ENCODE results near the gene IL22RA2. TPM values are rescaled to one million over a fixed set of nuclear protein-coding genes. Genes with fewer than 3 reads are reported as not detected.

IL22RA2 gene
- total RNA-seq, 1 experiment from 2014 or later: not detected

DNA sequence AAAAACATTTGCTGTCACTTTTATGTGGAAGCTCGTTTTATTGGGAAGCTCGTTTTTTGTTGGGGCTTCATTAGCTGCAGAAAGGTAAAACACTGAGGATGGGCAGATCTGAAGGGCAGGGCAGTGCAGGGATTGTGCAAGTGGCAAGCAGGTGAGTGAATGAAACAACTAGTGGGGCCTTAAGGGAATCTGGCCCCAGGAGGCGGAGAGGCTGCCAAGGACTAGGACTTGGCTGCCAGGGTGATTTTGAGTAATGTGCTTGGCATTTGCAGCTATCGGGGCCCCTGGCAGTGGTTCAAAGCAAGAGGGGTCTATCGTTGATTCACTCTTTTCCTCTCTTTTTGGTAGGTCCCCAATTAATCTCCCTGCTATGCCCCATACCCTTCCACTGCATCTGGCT, 11.5 kb downstream of the IL22RA2 start:
- no peak for ATAC-seq
- Histone ChIP-seq H3K9me3 (ENCODE audit: low read length) (no peaks in the 10 kb centered on the region), H3K27ac (ENCODE audit: low read length) (no peak overlapping the region), H3K36me3 (ENCODE audit: low read depth, low read length) (no peaks in the 10 kb centered on the region), H3F3A (ENCODE audit: low read length, unreplicated experiment) (no peaks in the 10 kb centered on the region), H4K20me1 (ENCODE audit: low read length) (no peaks in the 10 kb centered on the region), H3K4me3 (ENCODE audit: low read length) (no peak overlapping the region), H3K9ac (ENCODE audit: low read length) (no peak overlapping the region), H3K79me2 (ENCODE audit: low read length) (no peaks in the 10 kb centered on the region), H3K27me3 (ENCODE audit: low read length) (no peaks in the 10 kb centered on the region), H3K4me1 (ENCODE audit: insufficient read depth, low read length) (no peaks in the 10 kb centered on the region), H3K9me2 (replicated peaks; ENCODE audit: low read length) (no peaks in the 10 kb centered on the region), H3K4me2 (ENCODE audit: low read length) (no peak overlapping the region), H2AFZ (ENCODE audit: low read length) (no peak overlapping the region)
- no peak for TF ChIP-seq EZH2 (IDR thresholded peaks at IDR 0.05; ENCODE audit: low read length, unreplicated experiment)
- TF ChIP-seq, protein P1, sequence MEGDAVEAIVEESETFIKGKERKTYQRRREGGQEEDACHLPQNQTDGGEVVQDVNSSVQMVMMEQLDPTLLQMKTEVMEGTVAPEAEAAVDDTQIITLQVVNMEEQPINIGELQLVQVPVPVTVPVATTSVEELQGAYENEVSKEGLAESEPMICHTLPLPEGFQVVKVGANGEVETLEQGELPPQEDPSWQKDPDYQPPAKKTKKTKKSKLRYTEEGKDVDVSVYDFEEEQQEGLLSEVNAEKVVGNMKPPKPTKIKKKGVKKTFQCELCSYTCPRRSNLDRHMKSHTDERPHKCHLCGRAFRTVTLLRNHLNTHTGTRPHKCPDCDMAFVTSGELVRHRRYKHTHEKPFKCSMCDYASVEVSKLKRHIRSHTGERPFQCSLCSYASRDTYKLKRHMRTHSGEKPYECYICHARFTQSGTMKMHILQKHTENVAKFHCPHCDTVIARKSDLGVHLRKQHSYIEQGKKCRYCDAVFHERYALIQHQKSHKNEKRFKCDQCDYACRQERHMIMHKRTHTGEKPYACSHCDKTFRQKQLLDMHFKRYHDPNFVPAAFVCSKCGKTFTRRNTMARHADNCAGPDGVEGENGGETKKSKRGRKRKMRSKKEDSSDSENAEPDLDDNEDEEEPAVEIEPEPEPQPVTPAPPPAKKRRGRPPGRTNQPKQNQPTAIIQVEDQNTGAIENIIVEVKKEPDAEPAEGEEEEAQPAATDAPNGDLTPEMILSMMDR (conservative IDR thresholded peaks at IDR 0.05; ENCODE audit: low read depth, low read length): no peak
- no peak for TF ChIP-seq EZH2phosphoT487 (IDR thresholded peaks at IDR 0.05; ENCODE audit: borderline replicate concordance, low read length)
- intact Hi-C loops (cut with micrococcal nuclease): no loop called here
- DNase-seq: no peak
- ChIA-PET POLR2A (ENCODE audit: unreplicated experiment) (no interaction called here), CTCF (no interaction called here)
- no TSS peak for BruUV-seq (replicated peaks)

DNA sequence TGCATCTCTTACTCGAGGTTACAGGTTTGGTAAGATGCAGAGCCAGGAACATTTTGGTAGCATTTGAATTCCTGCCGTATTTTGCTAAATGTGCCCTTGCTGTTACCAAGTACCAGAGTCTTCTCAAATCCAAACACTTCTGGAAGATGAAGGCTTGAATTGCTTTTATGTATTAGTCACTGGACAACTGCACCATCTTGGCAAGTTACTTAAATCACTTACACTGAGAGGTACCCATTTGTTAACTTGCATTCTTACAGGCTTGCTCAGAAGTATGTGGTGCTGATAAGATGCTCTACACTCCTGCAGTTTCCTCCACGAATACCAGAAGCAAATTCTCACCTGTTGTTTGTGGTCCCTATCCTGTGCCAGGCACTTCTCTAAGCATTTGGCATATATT, 12.7 kb downstream of the IL22RA2 start:
- no peak for TF ChIP-seq EZH2phosphoT487 (IDR thresholded peaks at IDR 0.05; ENCODE audit: borderline replicate concordance, low read length)
- TF ChIP-seq, protein P1 (conservative IDR thresholded peaks at IDR 0.05; ENCODE audit: low read depth, low read length): no peak
- TF ChIP-seq EZH2 (IDR thresholded peaks at IDR 0.05; ENCODE audit: low read length, unreplicated experiment): no peak
- CTCF ChIA-PET: no interaction called here
- Histone ChIP-seq H3K9me2 (replicated peaks; ENCODE audit: low read length) (no peaks in the 10 kb centered on the region), H3K36me3 (ENCODE audit: low read depth, low read length) (no peaks in the 10 kb centered on the region), H3K27me3 (ENCODE audit: low read length) (no peaks in the 10 kb centered on the region), H3K4me2 (ENCODE audit: low read length) (no peak overlapping the region), H3K4me3 (ENCODE audit: low read length) (no peak overlapping the region), H3K27ac (ENCODE audit: low read length) (no peak overlapping the region), H4K20me1 (ENCODE audit: low read length) (no peaks in the 10 kb centered on the region), H2AFZ (ENCODE audit: low read length) (no peak overlapping the region), H3K4me1 (ENCODE audit: insufficient read depth, low read length) (no peaks in the 10 kb centered on the region), H3K79me2 (ENCODE audit: low read length) (no peaks in the 10 kb centered on the region), H3K9ac (ENCODE audit: low read length) (no peak overlapping the region), H3F3A (ENCODE audit: low read length, unreplicated experiment) (no peaks in the 10 kb centered on the region), H3K9me3 (ENCODE audit: low read length) (no peaks in the 10 kb centered on the region)
- DNase-seq: peak; percentile 19
- intact Hi-C loops (cut with micrococcal nuclease): no loop called here
- no peak for ATAC-seq
- POLR2A ChIA-PET (ENCODE audit: unreplicated experiment): no interaction called here
- BruUV-seq (replicated peaks): no TSS peak

DNA sequence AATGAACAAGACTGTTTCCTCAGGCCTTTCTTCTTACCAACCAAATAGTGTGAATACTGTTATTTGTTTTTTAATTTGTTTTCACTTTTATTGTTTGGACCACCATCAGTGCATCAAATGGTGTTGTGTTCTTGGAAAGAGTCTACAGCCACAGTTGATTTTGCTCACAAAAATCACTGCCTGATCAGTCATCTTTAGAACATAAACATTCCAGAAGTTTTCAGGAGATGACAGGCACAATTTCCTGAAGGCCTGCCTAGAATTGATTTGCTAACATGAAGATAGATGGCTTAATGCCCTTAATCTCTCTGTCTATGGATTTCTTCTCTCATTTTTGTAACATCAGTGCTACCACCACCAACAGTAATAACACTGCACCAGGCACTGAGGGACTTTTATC, 13.5 kb downstream of the IL22RA2 start:
- no peak for TF ChIP-seq EZH2phosphoT487 (IDR thresholded peaks at IDR 0.05; ENCODE audit: borderline replicate concordance, low read length)
- TF ChIP-seq EZH2 (IDR thresholded peaks at IDR 0.05; ENCODE audit: low read length, unreplicated experiment): no peak
- TF ChIP-seq, protein P1 (conservative IDR thresholded peaks at IDR 0.05; ENCODE audit: low read depth, low read length): no peak
- no peaks in the 10 kb centered on the region for H4K20me1 ChIP-seq (ENCODE audit: low read length)
- H3K36me3 ChIP-seq (ENCODE audit: low read depth, low read length): no peaks in the 10 kb centered on the region
- H3K27me3 ChIP-seq (ENCODE audit: low read length): no peaks in the 10 kb centered on the region
- intact Hi-C loops (cut with micrococcal nuclease): no loop called here
- H3K9me2 ChIP-seq (replicated peaks; ENCODE audit: low read length): no peaks in the 10 kb centered on the region
- no peak overlapping the region for H3K4me3 ChIP-seq (ENCODE audit: low read length)
- no peak overlapping the region for H2AFZ ChIP-seq (ENCODE audit: low read length)
- POLR2A ChIA-PET (ENCODE audit: unreplicated experiment): no interaction called here
- BruUV-seq (replicated peaks): no TSS peak
- no peaks in the 10 kb centered on the region for H3K9me3 ChIP-seq (ENCODE audit: low read length)
- no peak overlapping the region for H3K27ac ChIP-seq (ENCODE audit: low read length)
- H3K4me1 ChIP-seq (ENCODE audit: insufficient read depth, low read length): no peaks in the 10 kb centered on the region
- no peaks in the 10 kb centered on the region for H3K79me2 ChIP-seq (ENCODE audit: low read length)
- H3F3A ChIP-seq (ENCODE audit: low read length, unreplicated experiment): no peaks in the 10 kb centered on the region
- CTCF ChIA-PET: no interaction called here
- H3K4me2 ChIP-seq (ENCODE audit: low read length): no peak overlapping the region
- ATAC-seq (no peak), DNase-seq (no peak)
- H3K9ac ChIP-seq (ENCODE audit: low read length): no peak overlapping the region
